Measurements from ENCODE around the gene CST9L.

The CST9L gene

GRCh38 chr20:23568320-23568970, at the start of gene CST9L:
Gene CST9L, minus strand, starts transcription at chr20:23568484. Its CDS starts 34 bp downstream, at chr20:23568450.
- no peak for DNase-seq (ENCODE audit: low spot score)

- DNase-seq (ENCODE audit: low spot score), result no peak
Observed at GRCh38 chr20:23614163-23614562, 45.9 kb upstream of the CST9L start.

- no peak for DNase-seq (ENCODE audit: low spot score)
Observed at GRCh38 chr20:23613676-23614075, 45.4 kb upstream of the CST9L start.

GRCh38 chr20:23612396-23612795, 44.1 kb upstream of the CST9L start:
- DNase-seq (ENCODE audit: low spot score), result no peak

- no peak for DNase-seq (ENCODE audit: low spot score)
Observed at GRCh38 chr20:23609486-23610109, 41.3 kb upstream of the CST9L start.

- no peak for DNase-seq (ENCODE audit: low spot score)
Observed at GRCh38 chr20:23608251-23608846, 40.1 kb upstream of the CST9L start.

- DNase-seq (ENCODE audit: low spot score), result no peak
Observed at GRCh38 chr20:23607497-23608245, 39.4 kb upstream of the CST9L start.

- no peak for DNase-seq (ENCODE audit: low spot score)
Observed at GRCh38 chr20:23606652-23607049, 38.4 kb upstream of the CST9L start.

GRCh38 chr20:23605867-23606651, 37.8 kb upstream of the CST9L start, which contains the start of gene CST9:
Gene CST9, minus strand, starts transcription at chr20:23605917. Its CDS starts 53 bp downstream, at chr20:23605864.
- no peak for DNase-seq (ENCODE audit: low spot score)

- no peak for DNase-seq (ENCODE audit: low spot score)
Observed at GRCh38 chr20:23604306-23604705, 36.0 kb upstream of the CST9L start.

GRCh38 chr20:23603321-23603720, 35.0 kb upstream of the CST9L start:
- no peak for DNase-seq (ENCODE audit: low spot score)

GRCh38 chr20:23602699-23603098, 34.4 kb upstream of the CST9L start:
- DNase-seq (ENCODE audit: low spot score), result no peak

- DNase-seq (ENCODE audit: low spot score), result no peak
Observed at GRCh38 chr20:23602241-23602640, 34.0 kb upstream of the CST9L start.

GRCh38 chr20:23601715-23602114, 33.4 kb upstream of the CST9L start:
- no peak for DNase-seq (ENCODE audit: low spot score)

GRCh38 chr20:23598481-23598880, 30.2 kb upstream of the CST9L start:
- no peak for DNase-seq (ENCODE audit: low spot score)

- DNase-seq (ENCODE audit: low spot score), result no peak
Observed at GRCh38 chr20:23596579-23597250, 28.4 kb upstream of the CST9L start.

- no peak for DNase-seq (ENCODE audit: low spot score)
Observed at GRCh38 chr20:23595941-23596340, 27.7 kb upstream of the CST9L start.

GRCh38 chr20:23588434-23589403, 20.4 kb upstream of the CST9L start:
- no peak for DNase-seq (ENCODE audit: low spot score)

GRCh38 chr20:23587631-23588030, 19.3 kb upstream of the CST9L start:
- no peak for DNase-seq (ENCODE audit: low spot score)
